ENCODE data around the gene RNF141.

DNA sequence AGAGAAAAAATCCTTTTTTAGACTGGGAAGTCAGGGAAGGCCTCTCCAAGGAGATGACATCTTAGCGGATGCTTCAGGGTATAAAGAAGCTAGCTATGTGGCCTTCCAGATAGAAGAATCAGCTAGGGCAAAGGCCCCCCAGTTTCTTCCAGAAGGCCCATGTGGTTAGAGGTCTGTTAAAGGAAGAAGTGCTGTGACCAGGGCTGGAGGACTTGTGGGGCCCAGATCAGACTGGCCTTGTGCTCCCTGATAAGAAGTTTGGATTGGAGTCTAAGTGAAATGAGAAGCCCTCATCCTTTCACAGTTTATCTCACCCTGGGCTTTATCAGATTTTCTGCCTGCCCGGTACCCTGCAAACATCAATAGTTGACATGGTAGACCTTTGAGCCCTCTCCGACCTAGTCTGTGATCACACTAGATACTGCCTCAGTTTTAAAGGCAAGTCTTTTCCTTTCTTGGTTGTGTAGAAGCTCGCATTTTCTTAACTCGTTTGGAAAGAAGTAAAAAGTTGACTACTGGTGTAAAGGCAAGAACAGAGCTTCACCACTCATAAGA lies 78.2 kb downstream of the RNF141 start:
- TF ChIP-seq, protein P1, sequence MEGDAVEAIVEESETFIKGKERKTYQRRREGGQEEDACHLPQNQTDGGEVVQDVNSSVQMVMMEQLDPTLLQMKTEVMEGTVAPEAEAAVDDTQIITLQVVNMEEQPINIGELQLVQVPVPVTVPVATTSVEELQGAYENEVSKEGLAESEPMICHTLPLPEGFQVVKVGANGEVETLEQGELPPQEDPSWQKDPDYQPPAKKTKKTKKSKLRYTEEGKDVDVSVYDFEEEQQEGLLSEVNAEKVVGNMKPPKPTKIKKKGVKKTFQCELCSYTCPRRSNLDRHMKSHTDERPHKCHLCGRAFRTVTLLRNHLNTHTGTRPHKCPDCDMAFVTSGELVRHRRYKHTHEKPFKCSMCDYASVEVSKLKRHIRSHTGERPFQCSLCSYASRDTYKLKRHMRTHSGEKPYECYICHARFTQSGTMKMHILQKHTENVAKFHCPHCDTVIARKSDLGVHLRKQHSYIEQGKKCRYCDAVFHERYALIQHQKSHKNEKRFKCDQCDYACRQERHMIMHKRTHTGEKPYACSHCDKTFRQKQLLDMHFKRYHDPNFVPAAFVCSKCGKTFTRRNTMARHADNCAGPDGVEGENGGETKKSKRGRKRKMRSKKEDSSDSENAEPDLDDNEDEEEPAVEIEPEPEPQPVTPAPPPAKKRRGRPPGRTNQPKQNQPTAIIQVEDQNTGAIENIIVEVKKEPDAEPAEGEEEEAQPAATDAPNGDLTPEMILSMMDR (IDR thresholded peaks at IDR 0.05): no peak
- no peak for TF ChIP-seq EZH2phosphoT487 (IDR thresholded peaks at IDR 0.05)

Data from neural progenitor cell (in vitro differentiated cells).